NCI-H82 treated with DMSO at 0.1 percent for 48 hours (cell line): ENCODE data around the gene DBR1.

Experiments used
- DNase-seq: peaks from one replicate; lab custom pipeline; 2025; ENCODE audit not compliant: unreplicated experiment; lab: John Stamatoyannopoulos, UW

The DBR1 gene

GRCh38 chr3:138174421-138175131 is at the start of gene DBR1:
Gene DBR1, minus strand, starts transcription at chr3:138174921. Its CDS starts 126 bp downstream, at chr3:138174795.
- DNase-seq, result peak; percentile 54

- DNase-seq, result no peak
These were observed 48.2 kb upstream of the DBR1 start for GRCh38 chr3:138222942-138223287.

- DNase-seq, result no peak
These were observed 47.6 kb upstream of the DBR1 start for GRCh38 chr3:138222131-138222941.

- DNase-seq, result no peak
These were observed 46.1 kb upstream of the DBR1 start for GRCh38 chr3:138220788-138221187.

- DNase-seq, result no peak
These were observed 45.5 kb upstream of the DBR1 start for GRCh38 chr3:138220242-138220641.

GRCh38 chr3:138219255-138219654 is 44.5 kb upstream of the DBR1 start:
- DNase-seq, result no peak

- no peak for DNase-seq
These were observed 38.8 kb upstream of the DBR1 start for GRCh38 chr3:138213398-138214085.

GRCh38 chr3:138210528-138210927 is 35.8 kb upstream of the DBR1 start:
- no peak for DNase-seq

GRCh38 chr3:138206196-138206595 is 31.5 kb upstream of the DBR1 start:
- DNase-seq, result no peak

GRCh38 chr3:138205527-138205926 is 30.8 kb upstream of the DBR1 start:
- no peak for DNase-seq

- DNase-seq, result no peak
These were observed 29.2 kb upstream of the DBR1 start for GRCh38 chr3:138203938-138204337.

GRCh38 chr3:138202945-138203701 is 28.4 kb upstream of the DBR1 start:
- DNase-seq, result no peak

GRCh38 chr3:138200424-138200823 is 25.7 kb upstream of the DBR1 start:
- DNase-seq, result no peak

- no peak for DNase-seq
These were observed 25.1 kb upstream of the DBR1 start for GRCh38 chr3:138199851-138200250.

GRCh38 chr3:138197524-138197923 is 22.8 kb upstream of the DBR1 start:
- DNase-seq, result no peak

- no peak for DNase-seq
These were observed 22.3 kb upstream of the DBR1 start for GRCh38 chr3:138197058-138197457.

GRCh38 chr3:138196023-138196422 is 21.3 kb upstream of the DBR1 start:
- no peak for DNase-seq

- peak; percentile 56 for DNase-seq
These were observed 20.8 kb upstream of the DBR1 start for GRCh38 chr3:138195481-138195880.

GRCh38 chr3:138188013-138188730 is 13.5 kb upstream of the DBR1 start:
- DNase-seq, result no peak

GRCh38 chr3:138187296-138188012 is 12.7 kb upstream of the DBR1 start, which contains the start of gene ARMC8:
Gene ARMC8, plus strand, starts transcription at chr3:138187301. Its CDS starts 254 bp downstream, at chr3:138187555.
- DNase-seq, result no peak
